HG02623 (cell line): ENCODE data around the gene NIPA2.
"Not testable (repeated sequence)": the region's sequence is repeated elsewhere in the genome, so short reads cannot be mapped to it uniquely, and the experiment has no call there.

ENCODE experiments used
- ATAC-seq: cut with Tn5 transposase; IDR thresholded peaks from one replicate; pipeline ENCODE4 v1.9.1; 2021; ENCODE audit warnings: moderate library complexity; ENCODE audit not compliant: unreplicated experiment

NIPA2 gene

DNA sequence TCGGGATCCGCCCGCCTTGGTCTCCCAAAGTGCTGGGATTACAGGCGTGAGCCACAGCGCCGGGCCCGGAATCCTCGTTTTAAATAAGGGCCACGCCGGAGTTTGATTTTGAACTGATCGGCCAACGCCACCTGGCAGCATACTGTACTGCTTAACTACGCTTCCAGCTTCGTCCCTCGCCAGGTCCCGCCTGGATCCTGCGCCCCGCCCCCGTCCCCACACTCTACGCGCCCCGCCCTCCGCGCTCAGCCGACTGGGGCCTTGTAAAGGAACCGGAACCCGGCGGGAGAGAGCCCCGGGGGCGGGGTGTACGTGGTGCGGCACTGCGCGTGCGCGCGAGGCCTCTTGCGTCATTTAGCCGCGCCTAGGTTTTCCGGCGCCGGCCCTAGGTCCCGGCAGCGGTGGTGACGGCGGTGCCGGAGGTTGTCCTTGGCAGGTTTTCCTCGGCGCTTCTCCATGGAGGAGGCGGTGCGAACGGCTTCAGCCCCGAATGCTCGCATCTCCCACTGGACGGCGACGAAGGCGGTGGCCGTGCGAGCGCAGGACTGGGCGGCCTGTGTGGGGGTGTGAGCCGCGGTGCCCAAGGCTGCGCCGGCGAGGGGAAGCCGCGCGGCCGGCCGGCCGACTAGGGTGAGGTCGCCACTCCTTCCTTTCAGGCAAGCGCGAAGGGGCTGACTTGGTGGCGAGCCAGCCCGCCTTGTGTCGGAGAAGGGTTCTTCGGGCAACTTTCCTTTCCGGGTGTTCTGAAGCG, at the start of gene NIPA2:
NIPA2 (plus strand) TSS at position 375 of the 751 bp plus-strand sequence. CDS start 13,066 bp downstream, outside the sequence.
- peak; percentile 73 for ATAC-seq

DNA sequence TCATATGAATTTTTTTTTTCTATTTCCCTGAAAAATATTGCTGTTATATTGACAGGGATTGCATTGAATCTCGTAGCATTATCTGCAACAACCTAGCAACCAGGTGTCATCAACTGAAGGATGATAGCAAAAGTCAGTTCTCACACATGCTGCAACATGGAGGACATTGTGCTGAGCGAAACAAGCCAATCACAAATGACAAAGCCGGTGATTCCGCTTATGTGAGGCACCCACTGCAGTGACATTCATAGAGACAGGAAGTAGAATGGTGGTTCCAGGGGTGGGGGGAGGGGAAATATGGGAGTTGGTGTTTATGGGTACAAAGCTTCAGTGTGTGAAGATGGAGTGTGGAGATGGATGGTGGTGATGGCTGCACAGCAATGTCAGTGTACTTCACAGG, 44.4 kb upstream of the NIPA2 start:
- ATAC-seq, result no peak

DNA sequence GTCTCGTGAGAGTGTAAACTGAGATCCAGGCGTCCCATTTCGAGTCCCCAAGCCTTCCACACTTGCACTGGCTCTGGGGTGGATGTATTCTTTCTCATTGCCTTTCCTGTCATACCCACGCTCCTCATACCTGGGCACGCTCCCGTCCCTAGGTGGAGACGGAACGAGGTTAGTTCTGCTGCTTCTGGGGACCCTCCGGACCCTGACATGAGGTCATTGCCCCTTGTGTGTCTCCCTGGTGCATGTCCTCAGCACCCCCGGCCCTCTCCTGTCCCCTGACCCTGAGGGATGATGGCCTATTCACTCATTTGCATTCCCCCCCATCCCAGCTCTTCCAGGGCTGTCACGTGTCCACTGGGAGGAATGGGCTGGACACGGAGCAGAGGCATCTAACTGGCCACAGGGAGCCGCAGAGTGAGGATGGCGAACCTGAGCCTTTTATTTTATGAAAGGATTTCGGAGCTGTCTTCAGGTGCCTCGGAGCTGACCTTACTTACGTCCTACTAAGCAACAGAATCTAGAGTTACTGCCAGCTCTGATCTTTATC, 43.8 kb upstream of the NIPA2 start:
- ATAC-seq, result no peak

DNA sequence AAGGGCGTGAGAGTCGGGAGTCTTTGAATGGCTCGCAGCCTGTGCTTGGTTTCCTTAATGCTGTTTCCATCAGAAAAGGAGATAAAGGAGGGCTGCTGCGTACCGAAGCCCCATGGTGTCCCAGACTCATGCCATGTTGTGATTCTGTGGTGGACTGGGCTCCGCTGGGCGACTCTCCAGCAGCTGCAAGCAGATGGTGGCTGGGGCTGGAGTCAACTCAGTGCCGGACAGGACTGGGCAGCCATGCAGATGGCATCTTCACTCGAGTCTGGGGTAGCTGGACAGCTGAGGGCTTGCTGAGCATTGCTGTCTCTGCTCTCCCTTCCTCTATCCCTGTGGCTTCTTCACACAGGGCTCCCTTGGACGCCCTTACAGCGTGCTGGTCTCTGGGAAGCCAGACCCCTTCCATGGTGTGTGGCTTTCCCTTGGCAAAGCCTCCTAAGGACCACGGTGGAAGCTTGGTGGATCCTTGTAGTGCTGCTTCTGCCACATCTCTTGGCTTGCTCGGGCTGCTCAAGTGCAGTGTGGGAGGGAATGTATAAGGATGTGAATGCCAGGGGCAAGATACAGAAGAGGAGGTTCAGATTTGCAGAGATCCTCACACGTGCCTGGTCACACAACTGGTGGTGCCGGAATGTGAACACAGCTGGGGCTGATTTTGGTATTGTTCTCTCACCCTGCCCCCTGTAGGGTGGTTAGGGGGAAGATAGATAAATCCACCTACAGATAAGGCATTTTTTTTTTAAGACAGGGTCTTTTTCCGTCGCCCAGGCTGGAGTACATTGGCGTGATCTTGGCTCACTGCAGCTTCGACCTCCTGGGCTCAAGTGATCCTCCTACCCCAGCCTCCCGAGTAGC, 43.0 kb upstream of the NIPA2 start:
- no peak for ATAC-seq

DNA sequence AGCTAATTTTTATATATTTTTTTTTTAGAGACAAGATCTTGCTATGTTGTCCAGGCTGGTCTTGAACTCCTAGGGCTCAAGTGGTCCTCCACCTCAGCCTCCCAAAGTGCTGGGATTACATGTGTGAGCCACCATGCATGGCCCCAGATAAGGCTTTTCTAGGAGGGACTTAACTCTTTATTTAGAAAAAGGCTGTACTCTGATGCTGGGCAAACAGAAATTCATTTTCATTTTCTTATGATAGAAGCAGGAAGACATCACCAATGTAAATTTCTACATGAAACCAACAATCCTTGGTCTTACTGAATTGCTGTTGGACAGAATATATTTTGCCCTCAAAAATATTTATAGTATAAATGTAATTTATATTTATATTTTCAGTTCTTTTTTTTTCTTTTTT, 42.4 kb upstream of the NIPA2 start:
- ATAC-seq, result no peak

DNA sequence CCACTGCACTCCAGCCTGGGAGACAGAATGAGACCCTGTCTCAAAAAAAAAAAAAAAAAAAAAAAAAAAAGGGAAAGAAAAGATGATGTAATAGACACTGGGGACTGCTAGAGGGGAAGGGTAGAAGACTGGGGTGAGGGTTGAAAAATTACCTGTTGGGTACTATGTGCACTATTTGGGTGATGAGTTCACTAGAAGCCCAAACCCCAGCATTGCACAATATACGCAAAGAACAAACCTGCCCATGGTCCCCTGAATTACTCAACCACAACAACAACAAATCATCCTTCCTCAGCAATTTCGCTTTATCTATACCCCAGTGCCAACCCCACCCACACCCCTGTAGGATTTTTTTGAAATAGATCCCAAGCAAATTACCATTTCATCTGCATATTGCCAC, 38.6 kb upstream of the NIPA2 start:
- ATAC-seq, result no peak

DNA sequence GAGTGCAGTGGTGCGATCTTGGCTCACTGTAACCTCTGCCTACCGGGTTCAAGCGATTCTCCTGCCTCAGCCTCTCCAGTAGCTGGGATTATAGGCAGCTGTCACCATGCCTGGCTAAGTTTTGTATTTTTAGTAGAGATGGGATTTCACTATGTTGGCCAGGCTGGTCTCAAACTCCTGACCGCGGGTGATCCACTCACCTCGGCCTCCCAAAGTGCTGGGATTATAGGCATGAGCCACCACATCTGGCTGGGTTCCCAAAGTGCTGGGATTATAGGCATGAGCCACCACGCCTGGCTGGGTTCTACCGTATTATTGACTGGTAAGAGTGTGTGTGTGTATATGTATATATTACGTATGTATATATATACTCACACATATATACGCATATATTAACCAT, 35.5 kb upstream of the NIPA2 start:
- not testable (repeated sequence) for ATAC-seq

GRCh38 chr15:22806156-22806555, 32.3 kb upstream of the NIPA2 start:
- ATAC-seq, result no peak

DNA sequence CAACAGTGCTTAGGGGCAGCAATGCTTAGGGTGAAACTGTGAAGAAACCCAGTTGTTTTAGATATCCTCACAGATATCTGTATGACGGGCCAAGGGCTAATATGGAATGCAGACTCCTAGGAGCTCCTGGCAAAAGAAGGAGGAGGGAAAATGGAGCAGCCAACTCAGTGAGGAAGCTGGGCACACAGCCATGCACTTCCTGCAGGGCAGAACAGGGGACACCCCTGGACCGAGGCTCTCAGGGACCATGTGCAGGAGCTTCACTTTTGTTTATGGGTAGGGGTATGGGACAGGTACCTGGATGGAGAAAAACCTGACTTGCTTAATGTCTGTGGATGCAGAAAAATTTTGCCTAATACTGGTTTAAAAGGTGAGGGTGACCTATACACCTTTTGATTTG, 31.8 kb upstream of the NIPA2 start:
- no peak for ATAC-seq

- ATAC-seq, result not testable (repeated sequence)
Observed at GRCh38 chr15:22807831-22808230, 30.6 kb upstream of the NIPA2 start.

DNA sequence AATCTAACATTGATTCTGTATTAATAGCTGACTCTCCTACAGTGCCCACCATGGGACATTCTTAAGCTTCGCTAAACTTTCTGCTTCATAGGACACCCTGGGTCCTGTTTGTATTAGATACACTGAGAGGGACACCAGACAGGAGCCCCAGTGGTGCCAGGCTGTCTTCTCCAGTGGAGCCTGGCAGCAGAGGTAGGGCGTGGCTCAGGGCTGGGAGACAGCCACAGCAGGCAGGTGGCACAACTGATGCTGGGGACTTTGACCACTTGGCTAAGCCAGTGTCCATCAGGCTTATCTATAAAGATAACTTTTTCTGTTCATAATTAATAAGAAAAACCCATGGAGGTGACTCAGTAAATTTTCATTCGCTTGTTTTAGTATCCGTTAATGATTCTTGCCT, 30.2 kb upstream of the NIPA2 start:
- ATAC-seq, result no peak

DNA sequence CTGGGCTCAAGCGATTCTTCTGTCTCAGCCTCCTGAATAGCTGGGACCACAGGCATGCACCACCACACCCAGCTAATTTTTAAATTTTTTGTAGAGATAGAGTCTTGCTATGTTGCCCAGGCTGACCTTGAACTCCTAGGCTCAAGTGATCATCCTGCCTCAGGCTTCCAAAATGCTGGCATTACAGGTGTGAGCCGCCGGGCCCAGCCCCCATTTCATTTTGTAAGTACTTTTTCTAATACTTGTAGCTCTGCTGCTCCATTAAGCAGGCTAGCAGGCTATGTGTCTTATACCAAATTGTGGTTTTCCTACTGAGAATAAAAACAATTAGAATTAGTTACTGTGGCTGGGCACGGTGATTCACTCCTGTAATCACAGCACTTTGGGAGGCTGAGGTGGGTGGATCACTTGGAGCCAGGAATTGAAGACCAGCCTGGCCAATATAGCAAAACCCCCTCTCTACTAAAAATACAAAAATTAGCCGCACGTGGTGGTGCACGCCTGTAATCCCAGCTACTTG, 29.6 kb upstream of the NIPA2 start:
- no peak for ATAC-seq

GRCh38 chr15:22810033-22810852, 28.2 kb upstream of the NIPA2 start:
- ATAC-seq, result no peak

DNA sequence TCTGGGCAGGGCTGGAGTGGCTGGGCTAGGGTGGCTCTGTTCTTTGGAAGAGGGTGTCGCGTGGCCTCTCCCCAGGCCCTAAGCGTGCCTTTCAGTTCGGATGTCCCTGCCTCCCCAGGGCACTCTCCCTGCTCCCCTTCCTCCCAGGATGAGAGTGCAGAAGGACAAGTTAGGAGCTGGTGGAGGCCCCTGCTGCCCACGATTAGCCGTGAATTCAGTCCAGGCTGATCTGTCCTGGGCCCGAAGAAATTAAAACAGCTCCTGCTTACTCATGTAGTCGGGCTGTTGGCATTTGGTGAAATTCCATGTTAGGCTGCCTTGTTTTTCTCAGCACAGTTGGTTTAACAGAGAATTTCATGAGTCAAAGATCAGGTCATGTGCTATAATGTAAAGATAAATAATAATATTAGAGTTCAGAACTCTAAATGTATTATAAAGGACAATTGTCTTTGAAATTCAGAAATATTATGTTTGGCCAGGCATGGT, 27.6 kb upstream of the NIPA2 start:
- ATAC-seq, result no peak

DNA sequence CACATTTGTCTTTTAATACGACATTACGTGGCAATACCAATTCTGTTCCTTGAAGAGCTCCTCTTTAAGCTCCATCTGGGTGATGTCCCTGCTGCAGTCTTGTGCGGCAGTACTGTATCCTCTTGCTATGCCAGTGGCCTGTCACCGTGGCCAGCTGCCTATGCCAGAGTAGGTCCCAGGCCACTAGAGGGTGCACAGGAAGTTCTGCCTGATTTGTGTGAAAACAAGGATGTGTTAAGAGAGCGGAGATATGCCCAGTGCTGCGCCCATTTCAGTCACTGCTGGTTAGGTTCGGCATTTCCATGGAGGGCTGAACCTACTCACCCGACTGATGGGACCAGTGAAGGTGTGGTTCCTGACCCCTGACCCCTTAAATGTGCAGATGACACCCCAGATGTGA, 26.8 kb upstream of the NIPA2 start:
- no peak for ATAC-seq

- no peak for ATAC-seq
Observed at GRCh38 chr15:22813844-22814243, 24.6 kb upstream of the NIPA2 start.

DNA sequence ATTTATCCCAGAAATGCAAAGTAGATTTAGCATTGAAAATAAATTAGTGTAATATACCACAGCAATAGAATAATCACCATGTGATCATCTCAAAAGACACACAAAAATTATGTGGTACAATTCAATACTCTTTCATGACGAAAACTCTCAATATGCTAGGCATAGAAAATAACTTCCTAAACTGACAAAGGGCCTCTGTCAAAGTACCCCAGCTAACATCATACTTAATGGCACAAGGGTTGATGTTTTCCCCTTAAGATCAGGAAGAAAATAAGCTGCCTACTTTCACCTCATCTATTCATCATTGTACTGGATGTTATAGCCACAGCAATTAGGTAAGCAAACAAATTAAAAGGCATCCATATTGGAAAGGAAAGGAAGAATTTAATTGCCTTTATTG, 22.7 kb upstream of the NIPA2 start:
- ATAC-seq, result no peak

GRCh38 chr15:22819651-22820050, 18.8 kb upstream of the NIPA2 start:
- no peak for ATAC-seq

DNA sequence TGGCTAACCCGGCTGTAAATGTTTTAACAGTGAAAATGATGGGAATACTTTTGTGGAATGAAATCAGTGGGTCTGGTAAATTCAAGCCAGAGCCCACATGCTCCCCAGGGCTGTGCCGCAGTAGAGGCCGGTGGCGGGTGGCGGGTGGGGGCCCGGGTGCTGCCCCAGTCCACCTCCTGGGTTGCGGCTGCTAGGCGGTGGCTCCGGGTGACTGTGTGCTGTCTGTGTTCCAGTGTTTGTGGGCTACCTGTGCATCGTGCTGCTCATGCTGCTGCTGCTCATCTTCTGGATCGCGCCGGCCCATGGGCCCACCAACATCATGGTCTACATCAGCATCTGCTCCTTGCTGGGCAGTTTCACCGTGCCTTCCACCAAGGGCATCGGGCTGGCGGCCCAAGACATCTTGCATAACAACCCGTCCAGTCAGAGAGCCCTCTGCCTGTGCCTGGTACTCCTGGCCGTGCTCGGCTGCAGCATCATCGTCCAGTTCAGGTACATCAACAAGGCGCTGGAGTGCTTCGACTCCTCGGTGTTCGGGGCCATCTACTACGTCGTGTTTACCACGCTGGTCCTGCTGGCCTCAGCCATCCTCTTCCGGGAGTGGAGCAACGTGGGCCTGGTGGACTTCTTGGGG, 14.9 kb upstream of the NIPA2 start:
- no peak for ATAC-seq

DNA sequence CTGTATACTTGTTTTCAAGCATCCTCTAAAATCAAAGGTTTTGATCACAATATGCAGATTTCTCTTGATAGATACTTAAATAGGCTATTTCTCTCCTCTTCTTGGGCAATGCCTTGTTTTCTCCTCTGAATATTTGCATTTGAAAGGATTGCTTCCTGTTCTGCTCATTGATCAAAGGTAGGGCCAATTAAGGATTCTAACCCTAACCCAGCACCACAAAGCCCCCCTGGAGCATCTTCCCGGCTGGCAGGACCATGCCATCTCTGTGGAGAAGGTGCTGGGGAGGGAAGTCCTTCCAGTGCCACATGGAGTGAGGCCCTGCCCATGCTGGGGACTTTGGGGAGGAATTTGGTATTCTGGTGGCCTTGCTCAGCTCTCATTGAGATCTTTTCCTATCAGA, 11.3 kb upstream of the NIPA2 start:
- no peak for ATAC-seq
